ENCODE data around the gene SRRM2.

SRRM2 gene

GRCh38 chr16:2804728-2805127 lies 52.3 kb downstream of the SRRM2 start:
- no peak for DNase-seq

GRCh38 chr16:2806286-2806685 lies 53.8 kb downstream of the SRRM2 start:
- DNase-seq = no peak

- DNase-seq = no peak
Observed at GRCh38 chr16:2808181-2808580, 55.7 kb downstream of the SRRM2 start.

GRCh38 chr16:2809149-2809760 lies 56.8 kb downstream of the SRRM2 start:
- no peak for DNase-seq

- DNase-seq = no peak
Observed at GRCh38 chr16:2810651-2811050, 58.2 kb downstream of the SRRM2 start.

GRCh38 chr16:2811703-2812471 lies 59.4 kb downstream of the SRRM2 start:
- DNase-seq = no peak

GRCh38 chr16:2813771-2814221 lies 61.4 kb downstream of the SRRM2 start:
- DNase-seq = no peak

- no peak for DNase-seq
Observed at GRCh38 chr16:2814551-2815298, 62.3 kb downstream of the SRRM2 start.

- DNase-seq = no peak
Observed at GRCh38 chr16:2815299-2815771, 62.9 kb downstream of the SRRM2 start.

GRCh38 chr16:2816751-2817339 lies 64.4 kb downstream of the SRRM2 start, which contains the start of gene PRSS21:
TSS of gene PRSS21 (plus strand) at chr16:2817237. CDS start at chr16:2817269, 32 bp downstream.
- DNase-seq = no peak

GRCh38 chr16:2817340-2818271 lies 65.2 kb downstream of the SRRM2 start:
- DNase-seq = no peak

GRCh38 chr16:2818272-2818876 lies 65.9 kb downstream of the SRRM2 start:
- DNase-seq = no peak

- no peak for DNase-seq
Observed at GRCh38 chr16:2819179-2819938, 66.9 kb downstream of the SRRM2 start.

- no peak for DNase-seq
Observed at GRCh38 chr16:2819939-2820835, 67.7 kb downstream of the SRRM2 start.
